ENCODE measurements around the gene ARL16.

ARL16 gene

GRCh38 chr17:81695211-81695610 lies 11.6 kb upstream of the ARL16 start:
- no peak for DNase-seq

DNA sequence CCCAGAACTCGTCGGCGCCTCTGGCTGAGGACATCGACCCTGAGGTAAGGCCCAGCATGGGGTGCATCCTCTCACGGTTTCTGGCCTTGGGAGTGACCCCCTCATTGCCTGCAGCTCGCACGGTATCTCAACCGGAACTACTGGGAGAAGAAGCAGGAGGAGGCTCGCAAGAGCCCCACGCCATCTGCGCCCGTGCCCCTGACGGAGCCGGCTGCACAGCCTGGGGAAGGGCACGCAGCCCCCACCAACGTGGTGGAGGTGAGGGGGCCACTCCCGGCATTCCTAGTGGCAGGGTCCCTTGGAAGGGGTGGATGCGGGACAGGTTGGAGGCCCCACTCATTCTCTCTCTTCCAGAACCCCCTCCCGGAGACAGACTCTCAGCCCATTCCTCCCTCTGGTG lies 11.2 kb upstream of the ARL16 start:
- DNase-seq = no peak

GRCh38 chr17:81693509-81694210 lies 10.1 kb upstream of the ARL16 start:
- no peak for DNase-seq

DNA sequence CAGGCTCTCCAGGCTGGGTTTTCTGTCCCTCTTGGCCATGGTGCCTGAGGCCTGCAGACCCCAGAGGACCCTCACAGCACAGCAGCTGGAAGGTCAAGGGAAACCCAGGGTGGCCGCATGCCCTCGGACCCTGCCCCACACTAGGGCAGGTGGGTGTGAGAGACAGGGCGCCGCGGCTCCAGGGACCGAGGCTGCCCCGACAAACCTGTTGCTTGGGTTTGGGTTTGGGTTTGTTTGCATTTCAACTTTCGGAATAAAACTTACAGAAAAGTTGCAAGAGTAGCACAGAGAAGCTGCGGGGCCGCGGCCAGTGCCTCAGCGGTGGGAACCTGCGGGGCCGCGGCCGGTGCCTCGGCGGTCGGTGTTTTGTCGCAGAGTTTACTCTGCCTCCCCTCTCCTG lies 8.0 kb upstream of the ARL16 start:
- DNase-seq = no peak

GRCh38 chr17:81691196-81691595 lies 7.6 kb upstream of the ARL16 start:
- no peak for DNase-seq

DNA sequence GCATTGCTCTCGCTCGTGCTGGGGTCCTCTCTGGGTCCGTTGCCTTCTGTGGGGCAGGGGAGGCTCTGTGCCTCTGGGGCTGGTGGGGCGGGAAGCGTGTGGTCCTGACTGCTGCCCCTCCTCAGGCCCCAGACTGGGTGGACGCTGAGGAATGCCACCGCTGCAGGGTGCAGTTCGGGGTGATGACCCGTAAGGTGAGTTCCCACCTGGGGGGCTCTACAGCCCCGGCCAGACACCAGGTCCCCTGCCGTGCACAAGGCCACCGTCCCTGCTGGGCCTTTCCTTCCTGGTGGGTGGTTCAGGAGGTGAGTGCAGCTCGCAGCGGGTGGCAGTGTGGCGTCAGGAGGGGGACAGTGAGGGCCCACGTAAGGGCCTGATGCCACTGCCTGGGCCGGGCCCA lies 7.0 kb upstream of the ARL16 start:
- no peak for DNase-seq

DNA sequence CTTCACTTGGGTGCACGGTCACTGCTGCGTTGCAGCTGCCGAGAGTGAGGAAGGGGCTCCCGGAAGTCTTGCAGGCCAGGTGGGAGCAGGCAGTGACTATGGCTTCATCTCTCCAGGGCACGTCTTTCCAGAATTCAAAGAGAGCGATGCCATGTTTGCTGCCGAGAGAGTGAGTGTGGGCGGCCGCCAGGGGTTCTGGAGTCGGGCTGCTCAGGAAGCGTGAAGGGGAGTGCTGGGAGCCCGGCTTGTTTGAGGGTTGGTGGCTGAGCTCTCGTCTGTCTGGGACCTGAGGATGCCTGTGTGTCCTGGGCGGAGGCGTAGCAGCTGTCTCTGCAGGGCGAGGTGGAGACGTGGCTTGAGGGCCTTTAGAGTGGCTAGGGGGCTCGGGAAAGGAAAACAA lies 6.5 kb upstream of the ARL16 start:
- DNase-seq = no peak

- no peak for DNase-seq
Measured at GRCh38 chr17:81688616-81689015, 5.0 kb upstream of the ARL16 start.

DNA sequence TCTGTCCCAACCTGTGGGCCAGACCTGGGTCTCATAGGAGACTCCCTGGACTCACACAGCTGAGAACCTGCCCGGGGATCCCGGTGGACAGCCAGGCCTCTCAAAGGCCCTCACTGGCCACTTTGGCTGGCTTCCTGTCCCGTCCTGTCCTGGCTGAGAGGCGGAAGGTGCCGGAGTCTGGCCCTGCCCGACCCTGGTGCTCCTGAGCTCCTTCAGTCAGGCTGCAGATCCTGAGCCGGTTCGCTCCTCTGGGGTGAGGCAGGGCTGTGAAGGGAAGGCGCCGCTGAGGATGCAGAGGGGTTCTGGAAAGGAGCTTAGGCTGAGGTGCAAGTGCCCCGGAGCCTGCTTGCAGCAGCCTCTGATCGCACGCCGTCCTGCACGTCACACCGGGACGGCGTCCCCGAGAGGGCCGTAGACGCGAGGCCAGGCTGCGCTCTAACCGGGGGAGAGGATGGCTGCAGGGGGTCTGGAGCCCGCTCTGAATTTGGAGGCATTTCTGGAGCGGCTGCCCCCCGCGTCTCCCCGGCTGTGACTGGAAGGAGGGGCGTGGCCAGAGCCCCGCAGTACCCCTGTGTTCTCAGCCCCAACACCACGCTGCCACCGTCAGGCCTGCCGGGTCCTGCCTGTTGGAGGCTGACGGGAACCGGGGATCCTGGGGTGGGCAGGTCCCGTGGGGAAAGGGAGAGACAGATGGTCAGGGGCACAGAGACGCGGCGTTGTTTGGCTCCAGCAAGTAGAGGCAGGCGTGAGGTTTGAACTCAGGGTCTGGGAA lies 4.4 kb upstream of the ARL16 start:
- no peak for DNase-seq

- no peak for DNase-seq
Measured at GRCh38 chr17:81686614-81687013, 3.0 kb upstream of the ARL16 start.

GRCh38 chr17:81685108-81685507 lies 1.5 kb upstream of the ARL16 start:
- peak; percentile 29 for DNase-seq

DNA sequence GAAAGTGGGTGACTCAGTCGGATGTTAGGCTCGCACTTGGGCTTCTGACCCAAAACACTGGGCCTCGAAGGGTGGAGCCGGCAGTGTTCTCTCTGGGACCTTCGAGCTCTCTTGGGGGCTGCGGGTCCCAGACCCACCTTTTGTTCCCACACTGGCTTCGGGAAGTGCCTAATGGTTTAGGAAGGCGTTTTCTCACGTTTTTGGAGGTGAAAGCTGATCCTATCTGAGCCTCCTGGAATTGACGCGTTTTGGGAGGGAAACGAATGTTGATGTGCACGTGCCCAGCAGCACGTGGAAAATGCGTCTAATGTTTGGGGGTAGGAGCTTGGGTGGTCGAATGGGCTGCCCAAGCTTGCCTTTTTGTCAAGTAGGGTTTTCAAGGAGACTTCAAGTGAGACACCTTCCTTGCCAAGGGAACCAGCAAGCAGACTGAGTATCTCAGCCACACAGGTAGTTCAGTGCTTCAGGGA lies 880 bp upstream of the ARL16 start:
- peak; percentile 49 for DNase-seq

GRCh38 chr17:81683208-81683583 lies 401 bp downstream of the ARL16 start:
- peak; percentile 29 for DNase-seq

DNA sequence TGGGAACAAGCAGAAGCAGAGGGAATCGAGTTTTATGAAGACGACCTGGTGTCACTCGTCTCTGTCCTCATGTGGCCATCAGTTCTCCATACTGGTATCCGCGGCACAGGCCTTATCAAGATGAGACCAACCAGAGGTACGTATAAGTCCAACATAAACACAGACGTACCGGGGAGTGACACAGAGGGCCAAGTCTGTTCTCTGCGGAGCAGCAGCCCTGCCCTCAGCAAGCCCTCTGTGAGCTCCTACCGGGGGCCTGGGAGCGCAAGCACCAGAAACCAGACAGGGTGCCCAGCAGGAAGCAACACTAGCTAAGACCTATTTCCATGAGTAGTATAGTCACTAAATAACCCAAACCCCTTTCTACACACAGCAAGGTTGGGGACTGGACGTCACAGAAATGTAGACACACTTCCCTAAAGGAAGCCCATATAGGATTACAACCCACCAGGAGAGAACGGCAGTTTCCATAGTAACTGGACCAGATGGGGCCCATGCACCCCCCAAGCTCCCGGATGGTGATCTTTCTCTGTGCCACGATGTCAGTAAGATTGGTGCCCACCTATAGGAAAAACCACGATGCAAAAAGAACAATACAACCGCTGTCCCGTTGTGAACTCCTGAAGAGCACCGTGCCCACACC lies 911 bp downstream of the ARL16 start:
- DNase-seq = no peak

- DNase-seq = no peak
Measured at GRCh38 chr17:81681672-81682071, 1.9 kb downstream of the ARL16 start.

- no peak for DNase-seq
Measured at GRCh38 chr17:81680150-81680549, 3.4 kb downstream of the ARL16 start.

- no peak for DNase-seq
Measured at GRCh38 chr17:81676906-81677305, 6.7 kb downstream of the ARL16 start.

- peak; percentile 51 for DNase-seq
Measured at GRCh38 chr17:81675515-81676221, 7.9 kb downstream of the ARL16 start.

DNA sequence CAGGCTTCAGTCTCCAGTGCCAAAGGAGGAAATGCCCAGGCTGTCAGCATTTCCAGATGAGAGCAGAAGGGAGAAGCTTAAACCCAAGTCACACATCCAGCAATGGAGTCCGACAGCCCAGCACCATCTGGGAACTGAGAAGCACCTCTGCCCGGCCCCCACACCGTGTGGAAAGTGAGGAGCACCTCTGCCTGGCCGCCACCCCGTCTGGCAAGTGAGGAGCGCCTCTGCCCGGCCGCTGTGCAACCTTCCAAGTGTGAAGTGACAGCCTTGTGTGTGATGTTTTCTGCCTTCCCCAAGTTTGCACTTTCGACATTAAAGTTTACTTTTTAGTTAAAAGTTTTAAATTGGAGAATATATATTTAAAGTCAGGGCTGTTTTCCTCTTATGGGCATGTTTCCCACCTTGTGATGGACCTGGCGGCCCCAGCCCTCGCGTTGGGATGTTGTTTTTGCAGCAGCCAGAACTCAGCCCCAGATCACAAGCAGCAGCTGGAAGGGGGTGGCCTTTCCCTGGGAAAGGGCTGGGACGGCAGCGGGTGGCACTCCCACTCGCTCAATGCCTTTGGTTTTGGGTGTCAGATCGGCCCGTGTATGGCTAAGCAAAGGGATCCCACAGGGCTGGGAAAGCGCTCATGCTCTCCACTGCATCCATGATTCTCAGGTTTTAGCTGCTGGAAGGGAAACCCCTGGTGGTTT lies 9.9 kb downstream of the ARL16 start:
- DNase-seq = no peak

DNA sequence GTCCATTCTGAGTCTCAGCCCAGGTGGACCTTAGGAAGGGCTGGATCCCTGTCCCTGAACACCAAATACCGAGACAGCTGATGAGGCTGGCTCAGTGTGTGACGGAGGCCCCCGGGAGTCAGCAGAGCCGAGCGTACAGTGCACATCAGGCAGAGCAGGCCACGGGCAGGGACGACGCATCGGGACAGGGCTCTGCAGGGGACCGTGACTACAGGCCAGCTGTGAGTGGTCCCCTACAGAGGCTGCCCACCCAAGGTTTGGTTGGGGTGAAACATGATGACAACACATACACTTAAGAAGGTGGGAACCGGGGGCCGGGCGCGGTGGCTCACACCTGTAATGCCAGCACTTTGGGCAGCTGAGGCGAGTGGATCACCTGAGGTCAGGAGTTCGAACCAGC lies 10.6 kb downstream of the ARL16 start:
- no peak for DNase-seq

DNA sequence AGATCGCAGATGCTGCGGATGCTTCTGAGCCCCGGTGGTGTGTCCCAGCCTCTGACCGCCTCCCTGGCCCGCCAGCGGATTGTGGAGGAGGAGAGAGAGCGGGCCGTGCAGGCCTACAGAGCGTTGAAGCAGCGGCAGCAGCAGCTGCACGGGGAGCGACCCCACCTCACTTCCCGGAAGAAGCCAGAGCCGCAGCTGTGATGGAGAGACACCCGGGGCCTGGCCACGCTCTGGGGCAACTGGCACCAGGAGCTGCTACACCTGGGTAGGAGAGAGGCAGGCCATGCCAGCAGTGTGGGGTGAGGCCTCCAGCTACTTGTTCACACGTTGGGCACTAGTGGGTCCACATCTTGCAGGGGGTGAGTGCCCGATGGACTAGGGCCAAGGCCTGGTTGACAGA lies 11.1 kb downstream of the ARL16 start:
- no peak for DNase-seq

DNA sequence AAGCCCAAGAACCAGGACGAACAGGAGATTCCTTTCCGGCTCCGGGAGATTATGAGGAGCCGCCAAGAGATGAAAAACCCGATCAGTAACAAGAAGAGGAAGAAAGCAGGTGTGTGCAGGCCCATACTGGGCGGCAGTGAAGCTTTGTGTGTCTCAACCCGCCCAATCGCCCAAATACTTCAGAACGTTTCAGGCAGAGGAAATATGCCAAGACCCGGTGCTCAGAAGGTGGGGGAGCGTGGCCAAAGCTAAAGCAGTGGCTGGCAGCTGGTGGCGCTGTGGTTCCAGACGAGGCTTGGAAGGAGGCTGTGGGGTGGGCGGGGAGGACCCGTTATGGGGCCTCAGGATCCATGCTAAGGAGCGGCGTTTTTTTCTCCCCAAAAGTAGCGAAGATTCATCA lies 15.8 kb downstream of the ARL16 start:
- DNase-seq = peak; percentile 72

Measured in hematopoietic multipotent progenitor cell treated with erythropoietin and hydrocortisone succinate and interleukin-3 and kit ligand, for 6 days (in vitro differentiated cells).